ENCODE results near the gene WWP2. TPM values are rescaled to one million over a fixed set of nuclear protein-coding genes. Genes with fewer than 3 reads are reported as not detected.
"Not testable (repeated sequence)": the region's sequence is repeated elsewhere in the genome, so short reads cannot be mapped to it uniquely, and the experiment has no call there.

WWP2 gene
- total RNA-seq, 6 donors from 2014 or later: 59.5 to 125 (median 82.3) TPM

DNA sequence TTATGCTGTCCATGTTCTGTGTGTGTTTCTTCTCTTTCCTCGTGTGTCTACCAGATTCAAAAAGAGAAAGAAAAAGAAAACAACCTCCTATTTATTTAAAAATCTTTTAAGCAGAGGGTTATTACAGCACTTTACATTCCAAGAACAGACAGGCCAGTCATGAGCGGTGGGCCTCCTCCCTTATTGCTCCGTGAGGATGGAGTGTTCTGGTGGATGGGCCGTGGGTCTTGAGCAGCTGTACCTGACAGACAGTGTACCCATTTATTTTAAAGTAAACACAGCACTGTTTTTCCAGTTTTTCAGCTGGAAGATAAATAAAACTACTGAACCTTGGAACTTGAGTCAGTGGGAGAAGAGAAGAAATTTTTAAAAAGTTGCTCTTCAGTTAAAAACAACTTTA lies 52.4 kb downstream of the WWP2 start:
- peak overlapping the region in 1 of 4 donors; percentile 16 for H3K27ac ChIP-seq
- WGBS, 2 donors: 62 to 70% methylated on average over 4 of the region's 4 CpGs
- no peaks in the 10 kb centered on the region for H3K9me3 ChIP-seq
- no peak overlapping the region for H3K4me3 ChIP-seq
- peaks cover 0 to 24% (median 10%) of the 10 kb centered on the region in 4 donors for H3K36me3 ChIP-seq
- H3K4me1 ChIP-seq: no peaks in the 10 kb centered on the region
- no peaks in the 10 kb centered on the region for H3K27me3 ChIP-seq
- DNase-seq (no peak), ATAC-seq (ENCODE audit: low FRiP score in 2 of 2) (no peak)
- TF ChIP-seq POLR2A (IDR thresholded peaks at IDR 0.05): no peak
- TF ChIP-seq POLR2AphosphoS5 (IDR thresholded peaks at IDR 0.05): no peak
- no peak for TF ChIP-seq EP300 (IDR thresholded peaks at IDR 0.05)
- TF ChIP-seq, protein P1, sequence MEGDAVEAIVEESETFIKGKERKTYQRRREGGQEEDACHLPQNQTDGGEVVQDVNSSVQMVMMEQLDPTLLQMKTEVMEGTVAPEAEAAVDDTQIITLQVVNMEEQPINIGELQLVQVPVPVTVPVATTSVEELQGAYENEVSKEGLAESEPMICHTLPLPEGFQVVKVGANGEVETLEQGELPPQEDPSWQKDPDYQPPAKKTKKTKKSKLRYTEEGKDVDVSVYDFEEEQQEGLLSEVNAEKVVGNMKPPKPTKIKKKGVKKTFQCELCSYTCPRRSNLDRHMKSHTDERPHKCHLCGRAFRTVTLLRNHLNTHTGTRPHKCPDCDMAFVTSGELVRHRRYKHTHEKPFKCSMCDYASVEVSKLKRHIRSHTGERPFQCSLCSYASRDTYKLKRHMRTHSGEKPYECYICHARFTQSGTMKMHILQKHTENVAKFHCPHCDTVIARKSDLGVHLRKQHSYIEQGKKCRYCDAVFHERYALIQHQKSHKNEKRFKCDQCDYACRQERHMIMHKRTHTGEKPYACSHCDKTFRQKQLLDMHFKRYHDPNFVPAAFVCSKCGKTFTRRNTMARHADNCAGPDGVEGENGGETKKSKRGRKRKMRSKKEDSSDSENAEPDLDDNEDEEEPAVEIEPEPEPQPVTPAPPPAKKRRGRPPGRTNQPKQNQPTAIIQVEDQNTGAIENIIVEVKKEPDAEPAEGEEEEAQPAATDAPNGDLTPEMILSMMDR (IDR thresholded peaks at IDR 0.05): no peak

DNA sequence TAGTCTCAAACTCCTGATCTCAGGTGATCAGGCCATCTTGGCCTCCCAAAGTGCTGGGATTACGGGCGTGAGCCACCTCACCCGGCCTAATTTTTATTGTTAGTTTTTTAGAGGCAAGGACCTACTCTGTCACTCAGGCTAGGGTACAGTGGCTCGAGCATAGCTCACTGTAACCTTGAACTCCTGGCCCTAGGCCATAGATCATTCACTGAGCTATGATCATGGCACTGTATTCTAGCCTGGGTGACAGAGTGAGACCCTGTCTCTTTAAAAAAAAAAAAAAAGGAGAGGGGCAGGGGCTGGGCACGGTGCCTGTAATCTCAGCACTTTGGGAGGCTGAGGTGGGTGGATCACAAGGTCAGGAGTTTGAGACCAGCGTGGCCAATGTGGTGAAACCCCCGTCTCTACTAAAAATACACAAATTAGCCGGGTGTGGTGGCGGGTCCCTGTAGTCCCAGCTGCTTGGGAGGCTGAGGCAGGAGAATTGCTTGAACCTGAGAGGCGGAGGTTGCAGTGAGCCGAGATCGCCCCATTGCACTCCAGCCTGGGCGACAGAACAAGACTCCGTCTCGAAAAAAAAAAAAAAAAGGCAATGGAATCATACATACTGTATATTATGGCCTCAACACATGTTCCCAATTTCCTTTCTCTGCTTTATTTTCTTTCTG lies 53.2 kb downstream of the WWP2 start:
- not testable (repeated sequence) for H3K27ac ChIP-seq; H3K27me3 ChIP-seq; H3K4me3 ChIP-seq; ATAC-seq (ENCODE audit: low FRiP score in 2 of 2); H3K4me1 ChIP-seq; DNase-seq; H3K9me3 ChIP-seq
- peaks cover 0 to 20% (median 7%) of the 10 kb centered on the region in 4 donors for H3K36me3 ChIP-seq
- WGBS, 2 donors: 89 to 93% methylated on average over 15 of the region's 15 CpGs

DNA sequence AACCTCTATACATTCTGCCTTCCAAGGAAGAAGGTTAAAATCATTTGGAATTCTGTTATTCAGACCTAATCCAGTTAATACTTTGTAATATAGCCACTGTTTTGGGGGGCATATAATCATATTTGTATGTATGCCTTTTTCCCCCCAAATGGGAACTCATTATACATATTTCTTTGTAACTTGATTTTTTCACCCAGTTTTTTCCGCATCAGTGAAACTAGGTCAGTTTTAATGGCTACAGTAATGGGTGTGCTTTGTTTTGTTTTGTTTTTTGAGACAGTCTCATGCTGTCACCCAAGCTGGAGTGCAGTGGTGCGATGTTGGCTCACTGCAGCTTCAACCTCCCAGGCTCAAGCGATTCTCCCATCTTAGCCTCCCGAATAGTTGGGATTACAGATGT lies 54.9 kb downstream of the WWP2 start:
- no peak for TF ChIP-seq POLR2AphosphoS5 (IDR thresholded peaks at IDR 0.05)
- TF ChIP-seq, protein P1 (IDR thresholded peaks at IDR 0.05): no peak
- no peak for TF ChIP-seq POLR2A (IDR thresholded peaks at IDR 0.05)
- no peak for TF ChIP-seq EP300 (IDR thresholded peaks at IDR 0.05)

DNA sequence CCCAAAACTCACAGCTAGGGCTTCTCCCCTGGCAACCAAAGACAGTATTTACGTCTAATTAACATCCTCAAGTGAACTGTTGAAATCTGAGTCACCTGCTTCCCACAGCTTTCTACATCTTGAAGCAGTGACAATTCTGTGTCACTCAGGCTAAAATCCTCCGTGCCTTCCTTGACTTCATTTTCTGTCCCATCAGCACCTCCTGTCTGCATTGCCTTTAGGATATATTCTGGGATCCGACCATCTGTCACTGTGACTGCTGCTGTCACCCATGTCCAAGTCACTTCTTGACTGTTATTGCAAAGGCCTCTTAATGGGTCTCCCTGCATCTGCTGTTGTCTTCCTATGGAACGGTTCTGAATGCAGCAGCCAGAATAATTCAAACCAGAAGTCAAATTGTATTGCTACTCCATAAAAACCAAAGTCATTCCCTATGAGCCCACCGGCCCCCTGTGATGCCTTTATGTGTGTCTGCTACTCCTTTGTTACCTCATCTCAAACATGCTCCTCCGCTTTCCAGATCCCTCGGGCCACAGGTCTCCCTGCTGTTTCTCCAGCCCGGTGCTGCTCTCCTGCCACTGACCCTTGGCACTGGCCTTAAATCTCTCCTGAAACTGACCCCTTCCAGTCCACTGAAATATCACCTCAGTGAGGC lies 56.9 kb downstream of the WWP2 start:
- 94% methylated on average over 8 of the region's 8 CpGs for WGBS, 2 donors
- Histone ChIP-seq H3K27ac (no peak overlapping the region), H3K36me3 (peaks cover 0 to 10% (median 4%) of the 10 kb centered on the region in 4 donors), H3K27me3 (no peaks in the 10 kb centered on the region), H3K4me3 (no peak overlapping the region), H3K4me1 (peaks cover 9 to 19% (median 12%) of the 10 kb centered on the region in 4 donors), H3K9me3 (no peaks in the 10 kb centered on the region)
- DNase-seq (no peak), ATAC-seq (ENCODE audit: low FRiP score in 2 of 2) (no peak)
- TF ChIP-seq EP300 (IDR thresholded peaks at IDR 0.05) (no peak), POLR2AphosphoS5 (IDR thresholded peaks at IDR 0.05) (no peak), POLR2A (IDR thresholded peaks at IDR 0.05) (no peak)
- TF ChIP-seq, protein P1 (IDR thresholded peaks at IDR 0.05): no peak

More for the DNA sequence above, 54.9 kb downstream of the WWP2 start:
- Histone ChIP-seq H3K4me1 (peaks cover 2 to 12% (median 7%) of the 10 kb centered on the region in 4 donors), H3K27ac (no peak overlapping the region), H3K27me3 (no peaks in the 10 kb centered on the region), H3K9me3 (no peaks in the 10 kb centered on the region), H3K4me3 (no peak overlapping the region), H3K36me3 (peaks cover 0 to 20% (median 7%) of the 10 kb centered on the region in 4 donors)
- WGBS, 2 donors: 98% methylated on average over 4 of the region's 4 CpGs
- ATAC-seq (ENCODE audit: low FRiP score in 2 of 2): no peak
- DNase-seq: no peak

DNA sequence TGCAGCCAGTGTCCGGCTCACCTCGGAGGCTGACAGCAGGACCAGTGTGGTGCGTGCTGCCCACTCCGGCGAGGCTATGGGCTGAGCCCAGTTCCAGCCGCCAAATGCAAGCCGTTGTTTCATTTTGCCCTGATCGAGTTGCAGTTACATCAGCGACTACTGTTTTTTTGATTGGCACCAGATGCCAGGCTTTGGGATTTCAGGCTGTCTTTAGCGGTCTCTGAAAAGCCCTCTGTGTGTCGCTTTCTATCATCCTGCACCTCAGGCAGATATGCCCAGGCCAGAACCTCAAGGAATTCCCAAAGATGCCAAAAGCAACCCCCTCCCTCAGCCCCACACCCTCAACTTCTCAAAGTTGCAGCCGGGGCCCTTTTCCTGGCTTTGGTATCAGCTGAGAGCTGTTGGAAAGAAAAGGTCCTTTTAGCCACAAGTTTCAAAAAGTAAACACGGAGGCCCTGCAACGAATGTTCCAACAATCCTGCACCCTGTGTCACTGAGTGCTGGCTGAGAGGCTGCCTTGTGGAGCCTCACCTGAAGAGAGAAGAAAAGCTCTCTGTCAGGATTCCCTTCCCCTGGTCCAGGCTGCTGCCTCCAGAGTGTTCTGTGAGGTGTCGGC lies 58.9 kb downstream of the WWP2 start:
- 45 to 54% methylated on average over 14 to 15 of the region's 15 CpGs for WGBS, 2 donors
- no peaks in the 10 kb centered on the region for H3K27me3 ChIP-seq
- H3K4me3 ChIP-seq: peak overlapping the region in 2 of 4 donors; percentile 15 to 18
- ATAC-seq (ENCODE audit: low FRiP score in 2 of 2) (peak in 1 of 2 donors; percentile 65), DNase-seq (peak; percentile 53 to 69)
- peak overlapping the region; percentile 41 to 71 (median 64) for H3K27ac ChIP-seq
- H3K36me3 ChIP-seq: peaks cover 0 to 4% (median 2%) of the 10 kb centered on the region in 4 donors
- H3K9me3 ChIP-seq: no peaks in the 10 kb centered on the region
- TF ChIP-seq, protein P1 (IDR thresholded peaks at IDR 0.05): no peak
- TF ChIP-seq POLR2A (IDR thresholded peaks at IDR 0.05) (no peak), EP300 (IDR thresholded peaks at IDR 0.05) (no peak), POLR2AphosphoS5 (IDR thresholded peaks at IDR 0.05) (no peak)
- H3K4me1 ChIP-seq: peaks cover 13 to 22% (median 16%) of the 10 kb centered on the region in 4 donors

All from upper lobe of left lung (tissue), 6 donors.